SK-N-MC (cell line): ENCODE results near the gene SHISA6.

ENCODE experiments used
- EZH2 ChIP-seq: fragments of 200-600 bp; sonication (generic); IDR thresholded peaks from one replicate; pipeline ENCODE4 v1.6.1; 2017; ENCODE audit warnings: antibody characterized with exemption
- FOXP2 ChIP-seq: optimal IDR thresholded peaks from 2 replicates; pipeline ENCODE3; 2011; ENCODE audit warnings: mild to moderate bottlenecking, moderate library complexity; ENCODE audit not compliant: insufficient read depth; ENCODE audit errors: extremely low read length, control extremely low read depth
- POLR2AphosphoS5 ChIP-seq: IDR thresholded peaks from 2 replicates; pipeline ENCODE4 v1.6.1; 2012; ENCODE audit warnings: mild to moderate bottlenecking, low read depth, low read length, borderline replicate concordance

- TF ChIP-seq EZH2 (no peak), POLR2AphosphoS5 (no peak), FOXP2 (no peak)
These were observed 108.1 kb downstream of the SHISA6 start for GRCh38 chr17:11349106-11349505.
